HepG2 (cell line): ENCODE results near the gene CHTF8. TPM values are rescaled to one million over a fixed set of nuclear protein-coding genes. Genes with fewer than 3 reads are reported as not detected.
A peak's percentile ranks its signal among the peaks of the same experiment; 100 is the strongest.

ENCODE experiments used
- AGO1 ChIP-seq: fragments of 200-400 bp; formaldehyde crosslinking; IDR thresholded peaks from 2 replicates; pipeline ENCODE4 v1.6.1; 2017; ENCODE audit warnings: mild to moderate bottlenecking, low read depth, low read length, moderate library complexity; ENCODE audit not compliant: poor library complexity, severe bottlenecking
- ARNT2 ChIP-seq: sonication (generic); formaldehyde crosslinking; IDR thresholded peaks from 2 replicates; pipeline ENCODE4 v1.8.0; 2022; ENCODE audit warnings: mild to moderate bottlenecking, low read depth, missing genetic modification reagents, moderate library complexity
- CCDC6 ChIP-seq: sonication (generic); formaldehyde crosslinking; IDR thresholded peaks from 2 replicates; pipeline ENCODE4 v1.8.1; 2022; ENCODE audit warnings: mild to moderate bottlenecking, missing genetic modification reagents, moderate library complexity
- HCFC1 ChIP-seq: fragments of 150-350 bp; IDR thresholded peaks from 2 replicates; pipeline ENCODE4 v1.6.1; 2014; ENCODE audit warnings: low read depth, low read length
- HDAC2 ChIP-seq: sonication (generic); formaldehyde crosslinking; IDR thresholded peaks from 2 replicates; pipeline ENCODE4 v1.4.0; 2020; ENCODE audit warnings: missing genetic modification reagents
- KDM2A ChIP-seq: sonication (generic); formaldehyde crosslinking; IDR thresholded peaks from 2 replicates; pipeline ENCODE4 v1.4.0; 2020; ENCODE audit warnings: low read depth, missing genetic modification reagents, borderline replicate concordance
- RARA ChIP-seq: IDR thresholded peaks from 2 replicates; pipeline ENCODE4 v1.6.1; 2016; ENCODE audit warnings: missing genetic modification reagents, missing compliant biosample characterization
- RFX5 ChIP-seq: IDR thresholded peaks from 2 replicates; pipeline ENCODE4 v1.6.1; 2011; ENCODE audit warnings: low read depth, low read length, improper control_type of control experiment
- SP5 ChIP-seq: IDR thresholded peaks from 2 replicates; pipeline ENCODE4 v1.6.1; 2016; ENCODE audit warnings: low read depth, borderline replicate concordance
- SRF ChIP-seq: IDR thresholded peaks from 2 replicates; pipeline ENCODE4 v1.6.1; 2011; ENCODE audit warnings: mild to moderate bottlenecking, low read depth, low read length, moderate library complexity
- TGIF2 ChIP-seq: IDR thresholded peaks from 2 replicates; pipeline ENCODE4 v1.6.1; 2016; ENCODE audit warnings: control low read depth, missing compliant biosample characterization
- YY1 ChIP-seq: IDR thresholded peaks from 2 replicates; pipeline ENCODE4 v1.6.1; 2011; ENCODE audit warnings: low read length, low read depth, moderate library complexity, mild to moderate bottlenecking; ENCODE audit not compliant: insufficient read depth, insufficient replicate concordance
- ZKSCAN5 ChIP-seq: sonication (generic); formaldehyde crosslinking; IDR thresholded peaks from 2 replicates; pipeline ENCODE4 v1.5.1; 2020; ENCODE audit warnings: mild to moderate bottlenecking, missing genetic modification reagents
- ZNF276 ChIP-seq: sonication (generic); formaldehyde crosslinking; IDR thresholded peaks from 2 replicates; pipeline ENCODE4 v1.4.0; 2020; ENCODE audit warnings: mild to moderate bottlenecking, low read depth, missing genetic modification reagents
- ZNF329 ChIP-seq: sonication (generic); formaldehyde crosslinking; IDR thresholded peaks from 2 replicates; pipeline ENCODE4 v1.9.0; 2021; ENCODE audit warnings: low read depth, mild to moderate bottlenecking, missing genetic modification reagents
- ZNF768 ChIP-seq: sonication (generic); formaldehyde crosslinking; IDR thresholded peaks from 2 replicates; pipeline ENCODE4 v1.4.0; 2020; ENCODE audit warnings: missing genetic modification reagents
- ZNF775 ChIP-seq: sonication (generic); formaldehyde crosslinking; IDR thresholded peaks from 2 replicates; pipeline ENCODE4 v1.4.0; 2020; ENCODE audit warnings: missing genetic modification reagents, mild to moderate bottlenecking, moderate library complexity, borderline replicate concordance
- polyA plus RNA-seq, 8 experiments: library from polyadenylated mRNA; depleted of rRNA in 3 of 8; stranded (reverse) in 7 of 8; unstranded in 1 of 8; fragments of >200 nt; fragmentation: Illumina TruSeq in 4 of 8; extraction: Trizol in 4 of 8; gene quantifications; 2 replicates each; pipeline versions ENCODE4 v1.2.1 to v1.2.3, GENCODE V29; 2011 to 2016; ENCODE audit warnings: low read depth in 4 of 8, missing spikeins in 1 of 8, mixed read lengths in 1 of 8; ENCODE audit not compliant: insufficient read depth in 1 of 8
- total RNA-seq, 5 experiments: library from RNA; depleted of rRNA; stranded (reverse); fragments of >200 nt; fragmentation: Illumina TruSeq; extraction: Trizol; gene quantifications; 2 replicates each; pipeline ENCODE4 v1.2.3, GENCODE V29; 2016; ENCODE audit warnings: low read depth in 1 of 5
- TF ChIP-seq, protein P1 (sequence below): sonication (generic); formaldehyde crosslinking; IDR thresholded peaks from 2 replicates; pipeline ENCODE4 v1.4.0; 2020; ENCODE audit warnings: missing genetic modification reagents
- TF ChIP-seq, protein P2 (sequence below): sonication (generic); IDR thresholded peaks from 2 replicates; pipeline ENCODE4 v1.6.1; 2016; ENCODE audit warnings: low read depth, borderline replicate concordance
- TF ChIP-seq, protein P3 (sequence below): sonication (generic); formaldehyde crosslinking; IDR thresholded peaks from 2 replicates; pipeline ENCODE4 v1.5.0; 2020; ENCODE audit warnings: mild to moderate bottlenecking, missing genetic modification reagents
- TF ChIP-seq, protein P4 (sequence below): sonication (generic); formaldehyde crosslinking; IDR thresholded peaks from 2 replicates; pipeline ENCODE4 v1.4.0; 2020; ENCODE audit warnings: missing genetic modification reagents

The CHTF8 gene
- total and polyA plus RNA-seq, 2 of the 13 experiments (the other 11 are each of a cell fraction or from before 2014, with no cell fraction given): 37.2 to 67.5 TPM

DNA sequence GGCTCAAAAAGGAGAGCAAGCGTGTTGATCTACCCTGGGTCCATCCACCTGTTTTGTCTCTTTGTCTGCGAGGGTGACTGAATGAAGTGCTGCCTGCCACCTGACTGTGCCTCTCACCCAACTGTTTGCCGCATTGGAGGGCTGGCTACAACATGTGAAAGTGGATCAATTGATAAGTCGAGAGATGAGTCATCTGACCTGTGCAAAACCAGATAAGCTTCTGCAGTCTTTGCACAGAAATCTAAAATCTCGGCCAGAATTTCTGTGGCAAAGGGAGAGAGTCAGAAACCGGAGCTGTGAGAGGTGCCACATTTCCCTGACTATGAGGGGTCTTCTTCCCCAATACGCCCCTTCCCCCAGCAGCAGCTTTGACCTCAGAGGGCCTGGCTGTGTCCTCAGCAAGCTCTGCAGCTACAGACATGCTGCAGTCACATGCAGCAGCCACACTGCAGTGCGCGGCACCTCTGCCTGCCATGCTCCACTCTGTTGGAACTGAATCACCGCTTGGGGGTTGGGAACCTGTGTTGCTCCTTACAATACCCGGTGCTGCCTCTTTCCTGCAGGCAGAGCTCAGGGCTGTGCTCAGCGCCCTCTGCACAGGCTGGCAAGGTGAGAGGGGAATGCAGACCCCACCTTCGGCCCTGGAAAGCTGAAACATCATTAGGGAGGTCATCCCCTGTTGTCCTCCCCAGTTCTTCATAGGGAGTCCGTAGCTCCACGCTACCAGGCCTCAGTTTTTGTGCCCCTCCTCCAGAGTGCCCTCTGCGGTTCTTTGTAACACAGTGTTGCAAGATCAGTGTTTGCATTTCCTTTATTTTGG is 43.1 kb downstream of the CHTF8 start (continued):
- TF ChIP-seq, protein P1, sequence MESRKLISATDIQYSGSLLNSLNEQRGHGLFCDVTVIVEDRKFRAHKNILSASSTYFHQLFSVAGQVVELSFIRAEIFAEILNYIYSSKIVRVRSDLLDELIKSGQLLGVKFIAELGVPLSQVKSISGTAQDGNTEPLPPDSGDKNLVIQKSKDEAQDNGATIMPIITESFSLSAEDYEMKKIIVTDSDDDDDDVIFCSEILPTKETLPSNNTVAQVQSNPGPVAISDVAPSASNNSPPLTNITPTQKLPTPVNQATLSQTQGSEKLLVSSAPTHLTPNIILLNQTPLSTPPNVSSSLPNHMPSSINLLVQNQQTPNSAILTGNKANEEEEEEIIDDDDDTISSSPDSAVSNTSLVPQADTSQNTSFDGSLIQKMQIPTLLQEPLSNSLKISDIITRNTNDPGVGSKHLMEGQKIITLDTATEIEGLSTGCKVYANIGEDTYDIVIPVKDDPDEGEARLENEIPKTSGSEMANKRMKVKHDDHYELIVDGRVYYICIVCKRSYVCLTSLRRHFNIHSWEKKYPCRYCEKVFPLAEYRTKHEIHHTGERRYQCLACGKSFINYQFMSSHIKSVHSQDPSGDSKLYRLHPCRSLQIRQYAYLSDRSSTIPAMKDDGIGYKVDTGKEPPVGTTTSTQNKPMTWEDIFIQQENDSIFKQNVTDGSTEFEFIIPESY (CRISPR knock-in tag): peak; percentile 29; the same call in 1 of the 2 replicates
- TF ChIP-seq TGIF2 (CRISPR knock-in tag) (no peak), CCDC6 (no peak), RFX5 (no peak), ZNF768 (CRISPR knock-in tag) (peak; percentile 75; the same call in 1 of the 2 replicates), RARA (CRISPR knock-in tag) (peak; percentile 6; the same call in 1 of the 2 replicates), HDAC2 (CRISPR knock-in tag) (peak; percentile 50), YY1 (peak; percentile 38), AGO1 (no peak), SRF (no peak), ZNF775 (no peak), SP5 (CRISPR knock-in tag) (no peak), ZKSCAN5 (CRISPR knock-in tag) (no peak), ZNF329 (CRISPR knock-in tag) (no peak), ARNT2 (peak; percentile 33; the same call in 1 of the 2 replicates), KDM2A (CRISPR knock-in tag) (peak; percentile 79; the same call in 1 of the 2 replicates), HCFC1 (no peak), ZNF276 (CRISPR knock-in tag) (no peak)
- TF ChIP-seq, protein P2, sequence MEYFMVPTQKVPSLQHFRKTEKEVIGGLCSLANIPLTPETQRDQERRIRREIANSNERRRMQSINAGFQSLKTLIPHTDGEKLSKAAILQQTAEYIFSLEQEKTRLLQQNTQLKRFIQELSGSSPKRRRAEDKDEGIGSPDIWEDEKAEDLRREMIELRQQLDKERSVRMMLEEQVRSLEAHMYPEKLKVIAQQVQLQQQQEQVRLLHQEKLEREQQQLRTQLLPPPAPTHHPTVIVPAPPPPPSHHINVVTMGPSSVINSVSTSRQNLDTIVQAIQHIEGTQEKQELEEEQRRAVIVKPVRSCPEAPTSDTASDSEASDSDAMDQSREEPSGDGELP: peak; percentile 6; the same call in 1 of the 2 replicates
- TF ChIP-seq, protein P3, sequence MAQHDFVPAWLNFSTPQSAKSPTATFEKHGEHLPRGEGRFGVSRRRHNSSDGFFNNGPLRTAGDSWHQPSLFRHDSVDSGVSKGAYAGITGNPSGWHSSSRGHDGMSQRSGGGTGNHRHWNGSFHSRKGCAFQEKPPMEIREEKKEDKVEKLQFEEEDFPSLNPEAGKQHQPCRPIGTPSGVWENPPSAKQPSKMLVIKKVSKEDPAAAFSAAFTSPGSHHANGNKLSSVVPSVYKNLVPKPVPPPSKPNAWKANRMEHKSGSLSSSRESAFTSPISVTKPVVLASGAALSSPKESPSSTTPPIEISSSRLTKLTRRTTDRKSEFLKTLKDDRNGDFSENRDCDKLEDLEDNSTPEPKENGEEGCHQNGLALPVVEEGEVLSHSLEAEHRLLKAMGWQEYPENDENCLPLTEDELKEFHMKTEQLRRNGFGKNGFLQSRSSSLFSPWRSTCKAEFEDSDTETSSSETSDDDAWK: no peak
- TF ChIP-seq, protein P4, sequence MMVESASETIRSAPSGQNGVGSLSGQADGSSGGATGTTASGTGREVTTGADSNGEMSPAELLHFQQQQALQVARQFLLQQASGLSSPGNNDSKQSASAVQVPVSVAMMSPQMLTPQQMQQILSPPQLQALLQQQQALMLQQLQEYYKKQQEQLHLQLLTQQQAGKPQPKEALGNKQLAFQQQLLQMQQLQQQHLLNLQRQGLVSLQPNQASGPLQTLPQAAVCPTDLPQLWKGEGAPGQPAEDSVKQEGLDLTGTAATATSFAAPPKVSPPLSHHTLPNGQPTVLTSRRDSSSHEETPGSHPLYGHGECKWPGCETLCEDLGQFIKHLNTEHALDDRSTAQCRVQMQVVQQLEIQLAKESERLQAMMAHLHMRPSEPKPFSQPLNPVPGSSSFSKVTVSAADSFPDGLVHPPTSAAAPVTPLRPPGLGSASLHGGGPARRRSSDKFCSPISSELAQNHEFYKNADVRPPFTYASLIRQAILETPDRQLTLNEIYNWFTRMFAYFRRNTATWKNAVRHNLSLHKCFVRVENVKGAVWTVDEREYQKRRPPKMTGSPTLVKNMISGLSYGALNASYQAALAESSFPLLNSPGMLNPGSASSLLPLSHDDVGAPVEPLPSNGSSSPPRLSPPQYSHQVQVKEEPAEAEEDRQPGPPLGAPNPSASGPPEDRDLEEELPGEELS (CRISPR knock-in tag): 0 out of 2 replicates have a peak, but pooled peaks have one; percentile 24
